Panc1 (cell line): Measurements from ENCODE around the gene HSP90B1. TPM values are rescaled to one million over a fixed set of nuclear protein-coding genes. Genes with fewer than 3 reads are reported as not detected.

Experiments used
- ATAC-seq: fragments of 200-7000 bp; cut with Tn5 transposase; 2 replicates; pipeline ENCODE4 v1.9.1; 2020; ENCODE audit warnings: mild to moderate bottlenecking, moderate library complexity
- BruUV-seq: library from RNA; stranded (reverse); fragments of 400-500 nt; replicated peaks from 2 replicates; lab custom pipeline; 2021; lab: Mats Ljungman, UMichigan
- CTCF ChIA-PET: fragments of 300-600 bp; sonication (Branson Sonifier 250); formaldehyde crosslinking; loops from one replicate; lab custom pipeline; 2022; ENCODE audit warnings: antibody characterized with exemption; lab: Charles Lee
- POLR2A ChIA-PET: fragments of 300-600 bp; sonication (Branson Sonifier 250); formaldehyde crosslinking; loops from one replicate; lab custom pipeline; 2022; ENCODE audit warnings: antibody characterized with exemption; lab: Charles Lee
- DNase-seq: peaks from one replicate; pipeline ENCODE4 v3.0.0-alpha.2; 2010; ENCODE audit warnings: low read depth, low spot score
- H3K27ac ChIP-seq: 2 replicates; pipeline ENCODE4 v1.5.1; 2011; ENCODE audit warnings: mild to moderate bottlenecking, low read length, inconsistent platforms
- H3K27me3 ChIP-seq: fragments of 200-500 bp; sonication (Bioruptor generic); 2 replicates; pipeline ENCODE4 v1.6.0; 2014; ENCODE audit warnings: low read length, inconsistent platforms; ENCODE audit not compliant: control insufficient read depth, insufficient read depth
- H3K36me3 ChIP-seq: fragments of 200-500 bp; sonication (Bioruptor generic); 2 replicates; pipeline ENCODE4 v1.5.1; 2014; ENCODE audit warnings: inconsistent platforms, mild to moderate bottlenecking, low read length, moderate library complexity; ENCODE audit not compliant: control insufficient read depth, insufficient read depth
- H3K4me1 ChIP-seq: 2 replicates; pipeline ENCODE4 v1.5.1; 2011; ENCODE audit warnings: inconsistent platforms, mild to moderate bottlenecking, low read length, moderate library complexity; ENCODE audit not compliant: control insufficient read depth, insufficient read depth
- H3K4me3 ChIP-seq, 2 experiments: 2 replicates each; pipeline ENCODE4 v1.5.1; 2011 to 2012; ENCODE audit warnings: low read depth in 2 of 2, low read length in 2 of 2, mild to moderate bottlenecking in 2 of 2, inconsistent platforms in 1 of 2, moderate library complexity in 1 of 2
- H3K9me3 ChIP-seq: fragments of 200-500 bp; sonication (Bioruptor generic); 2 replicates; pipeline ENCODE4 v1.5.1; 2014; ENCODE audit warnings: low read depth, mild to moderate bottlenecking, inconsistent platforms, low read length, moderate library complexity; ENCODE audit not compliant: control insufficient read depth, insufficient read depth
- POLR2AphosphoS5 ChIP-seq: IDR thresholded peaks from 2 replicates; pipeline ENCODE4 v1.6.1; 2012; ENCODE audit warnings: mild to moderate bottlenecking, low read depth, low read length, moderate library complexity
- SIN3A ChIP-seq: IDR thresholded peaks from 2 replicates; pipeline ENCODE4 v1.6.1; 2012; ENCODE audit warnings: low read depth, mild to moderate bottlenecking, low read length, moderate library complexity, borderline replicate concordance; ENCODE audit not compliant: insufficient read depth
- TCF7L2 ChIP-seq: IDR thresholded peaks from 2 replicates; pipeline ENCODE4 v1.6.1; 2011; ENCODE audit warnings: mild to moderate bottlenecking, low read depth, low read length, inconsistent platforms
- in situ Hi-C: cut with HindIII; loops from 2 replicates; pipeline ENCODE4 v1.10.0; 2016; ENCODE audit warnings: low sequenced_read_pairs, low pct_unique_long_range_greater_than_20kb
- intact Hi-C: fragments of 100-400 bp; cut with micrococcal nuclease; formaldehyde crosslinking; loops from one replicate; pipeline ENCODE4 v1.10.0; 2022; ENCODE audit not compliant: unreplicated experiment
- total RNA-seq: library from RNA; stranded (reverse); gene quantifications from one replicate; pipeline ENCODE4 v1.2.1, GENCODE V29; 2021; ENCODE audit not compliant: unreplicated experiment
- TF ChIP-seq, protein P1 (sequence below), 2 experiments: IDR thresholded peaks; 2 replicates each; pipeline ENCODE4 v1.6.1; 2011 to 2012; ENCODE audit warnings: low read depth in 2 of 2, control low read depth in 1 of 2, low read length in 1 of 2, mild to moderate bottlenecking in 1 of 2, moderate library complexity in 1 of 2; ENCODE audit not compliant: insufficient read depth in 1 of 2
- TF ChIP-seq, protein P2 (sequence below): fragments of 450-650 bp; IDR thresholded peaks from 2 replicates; pipeline ENCODE4 v1.5.1; 2017; ENCODE audit warnings: mild to moderate bottlenecking

The HSP90B1 gene
- total RNA-seq, 1 experiment from 2014 or later = 503 TPM

DNA sequence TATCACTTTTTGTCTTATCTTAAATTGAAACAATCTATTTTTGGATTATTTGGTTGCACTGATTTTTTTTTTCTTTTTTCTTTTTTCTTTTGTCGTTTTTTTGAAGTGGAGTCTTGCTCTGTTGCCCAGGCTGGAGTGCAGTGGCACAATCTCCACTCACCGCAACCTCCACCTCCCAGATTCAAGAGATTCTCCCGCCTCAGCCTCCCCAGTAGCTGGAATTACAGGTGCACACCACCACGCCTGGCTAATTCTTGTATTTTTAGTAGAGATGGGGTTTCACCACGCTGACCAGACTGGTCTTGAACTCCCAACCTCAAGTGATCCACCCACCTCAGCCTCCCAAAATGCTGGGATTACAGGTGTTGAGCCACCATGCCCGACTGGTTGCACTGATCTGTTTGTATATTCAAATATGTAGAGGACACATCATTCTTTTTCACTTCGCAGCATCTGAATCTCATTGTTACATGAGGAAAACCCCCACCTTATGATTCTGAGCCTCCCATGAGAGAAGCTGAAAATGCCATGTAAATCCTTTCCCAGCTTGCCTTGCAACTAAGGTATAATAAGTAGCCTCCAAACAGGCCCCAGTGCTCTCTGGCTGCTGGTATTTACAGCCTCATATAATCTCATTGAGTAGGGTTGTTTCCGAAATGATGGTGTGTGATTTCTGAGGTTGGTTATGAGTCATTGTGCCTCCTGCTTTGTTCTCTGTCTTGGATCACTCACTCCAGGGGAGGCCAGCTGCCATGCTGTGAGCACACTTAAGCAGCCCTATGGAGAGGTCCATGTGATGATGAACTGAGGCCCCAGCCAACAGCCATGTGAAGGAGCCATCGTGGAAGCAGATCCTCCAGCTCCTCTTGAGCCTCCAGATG, 5.2 kb upstream of the HSP90B1 start:
- ATAC-seq (no peak), DNase-seq (peak; percentile 30)
- ChIA-PET POLR2A (no interaction called here), CTCF (no interaction called here)
- no peaks in the 10 kb centered on the region for H3K36me3 ChIP-seq
- H3K27ac ChIP-seq = no peak overlapping the region
- intact Hi-C loops = no loop called here
- no peaks in the 10 kb centered on the region for H3K27me3 ChIP-seq
- in situ Hi-C loops = no loop called here
- H3K9me3 ChIP-seq = no peaks in the 10 kb centered on the region
- H3K4me1 ChIP-seq = peaks cover 8% of the 10 kb centered on the region
- BruUV-seq = no TSS peak
- TF ChIP-seq POLR2AphosphoS5 (no peak), TCF7L2 (peak; percentile 80)
- H3K4me3 ChIP-seq = no peak overlapping the region

DNA sequence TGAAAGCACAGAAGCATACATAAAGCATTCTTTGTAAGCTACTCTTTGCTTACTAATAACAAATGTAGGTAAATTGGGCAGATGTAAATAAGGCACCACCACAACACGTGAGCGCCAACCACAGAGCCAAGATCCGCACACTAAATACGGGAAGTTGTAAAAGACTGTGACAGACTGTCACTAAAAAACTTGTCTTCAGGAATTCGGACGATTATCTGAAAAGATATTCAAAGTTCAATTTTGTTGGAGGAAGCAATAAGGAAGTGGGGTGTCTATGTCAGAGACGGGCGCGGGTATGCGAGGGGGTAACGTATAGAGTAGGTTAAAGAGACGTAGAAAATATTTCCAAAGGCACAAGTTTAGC, 1.5 kb upstream of the HSP90B1 start:
- H3K4me3 ChIP-seq = peak overlapping the region; percentile 62 to 92
- CTCF ChIA-PET = no interaction called here
- DNase-seq = no peak
- H3K27me3 ChIP-seq = no peaks in the 10 kb centered on the region
- H3K36me3 ChIP-seq = peaks cover 25% of the 10 kb centered on the region
- TF ChIP-seq, protein P1, sequence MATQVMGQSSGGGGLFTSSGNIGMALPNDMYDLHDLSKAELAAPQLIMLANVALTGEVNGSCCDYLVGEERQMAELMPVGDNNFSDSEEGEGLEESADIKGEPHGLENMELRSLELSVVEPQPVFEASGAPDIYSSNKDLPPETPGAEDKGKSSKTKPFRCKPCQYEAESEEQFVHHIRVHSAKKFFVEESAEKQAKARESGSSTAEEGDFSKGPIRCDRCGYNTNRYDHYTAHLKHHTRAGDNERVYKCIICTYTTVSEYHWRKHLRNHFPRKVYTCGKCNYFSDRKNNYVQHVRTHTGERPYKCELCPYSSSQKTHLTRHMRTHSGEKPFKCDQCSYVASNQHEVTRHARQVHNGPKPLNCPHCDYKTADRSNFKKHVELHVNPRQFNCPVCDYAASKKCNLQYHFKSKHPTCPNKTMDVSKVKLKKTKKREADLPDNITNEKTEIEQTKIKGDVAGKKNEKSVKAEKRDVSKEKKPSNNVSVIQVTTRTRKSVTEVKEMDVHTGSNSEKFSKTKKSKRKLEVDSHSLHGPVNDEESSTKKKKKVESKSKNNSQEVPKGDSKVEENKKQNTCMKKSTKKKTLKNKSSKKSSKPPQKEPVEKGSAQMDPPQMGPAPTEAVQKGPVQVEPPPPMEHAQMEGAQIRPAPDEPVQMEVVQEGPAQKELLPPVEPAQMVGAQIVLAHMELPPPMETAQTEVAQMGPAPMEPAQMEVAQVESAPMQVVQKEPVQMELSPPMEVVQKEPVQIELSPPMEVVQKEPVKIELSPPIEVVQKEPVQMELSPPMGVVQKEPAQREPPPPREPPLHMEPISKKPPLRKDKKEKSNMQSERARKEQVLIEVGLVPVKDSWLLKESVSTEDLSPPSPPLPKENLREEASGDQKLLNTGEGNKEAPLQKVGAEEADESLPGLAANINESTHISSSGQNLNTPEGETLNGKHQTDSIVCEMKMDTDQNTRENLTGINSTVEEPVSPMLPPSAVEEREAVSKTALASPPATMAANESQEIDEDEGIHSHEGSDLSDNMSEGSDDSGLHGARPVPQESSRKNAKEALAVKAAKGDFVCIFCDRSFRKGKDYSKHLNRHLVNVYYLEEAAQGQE (IDR thresholded peaks at IDR 0.05; ENCODE audit: insufficient read depth in 1 of 2, low read depth in 2 of 2, low read length in 1 of 2) = no peak
- TF ChIP-seq TCF7L2 (no peak), SIN3A (no peak), POLR2AphosphoS5 (no peak)
- TF ChIP-seq, protein P2, sequence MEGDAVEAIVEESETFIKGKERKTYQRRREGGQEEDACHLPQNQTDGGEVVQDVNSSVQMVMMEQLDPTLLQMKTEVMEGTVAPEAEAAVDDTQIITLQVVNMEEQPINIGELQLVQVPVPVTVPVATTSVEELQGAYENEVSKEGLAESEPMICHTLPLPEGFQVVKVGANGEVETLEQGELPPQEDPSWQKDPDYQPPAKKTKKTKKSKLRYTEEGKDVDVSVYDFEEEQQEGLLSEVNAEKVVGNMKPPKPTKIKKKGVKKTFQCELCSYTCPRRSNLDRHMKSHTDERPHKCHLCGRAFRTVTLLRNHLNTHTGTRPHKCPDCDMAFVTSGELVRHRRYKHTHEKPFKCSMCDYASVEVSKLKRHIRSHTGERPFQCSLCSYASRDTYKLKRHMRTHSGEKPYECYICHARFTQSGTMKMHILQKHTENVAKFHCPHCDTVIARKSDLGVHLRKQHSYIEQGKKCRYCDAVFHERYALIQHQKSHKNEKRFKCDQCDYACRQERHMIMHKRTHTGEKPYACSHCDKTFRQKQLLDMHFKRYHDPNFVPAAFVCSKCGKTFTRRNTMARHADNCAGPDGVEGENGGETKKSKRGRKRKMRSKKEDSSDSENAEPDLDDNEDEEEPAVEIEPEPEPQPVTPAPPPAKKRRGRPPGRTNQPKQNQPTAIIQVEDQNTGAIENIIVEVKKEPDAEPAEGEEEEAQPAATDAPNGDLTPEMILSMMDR = no peak
- peak overlapping the region; percentile 92 for H3K27ac ChIP-seq
- POLR2A ChIA-PET = no interaction called here
- in situ Hi-C loops (no loop called here), intact Hi-C loops (no loop called here)
- peaks cover 24% of the 10 kb centered on the region for H3K4me1 ChIP-seq
- ATAC-seq = no peak
- H3K9me3 ChIP-seq = no peaks in the 10 kb centered on the region
- no TSS peak for BruUV-seq
